GM21515 (cell line): Measurements from ENCODE around the gene KCNJ10.
"Not testable (repeated sequence)": the region's sequence is repeated elsewhere in the genome, so short reads cannot be mapped to it uniquely, and the experiment has no call there.

Source experiments
- ATAC-seq: cut with Tn5 transposase; IDR thresholded peaks from one replicate; pipeline ENCODE4 v1.9.1; 2021; ENCODE audit not compliant: unreplicated experiment

The KCNJ10 gene

DNA sequence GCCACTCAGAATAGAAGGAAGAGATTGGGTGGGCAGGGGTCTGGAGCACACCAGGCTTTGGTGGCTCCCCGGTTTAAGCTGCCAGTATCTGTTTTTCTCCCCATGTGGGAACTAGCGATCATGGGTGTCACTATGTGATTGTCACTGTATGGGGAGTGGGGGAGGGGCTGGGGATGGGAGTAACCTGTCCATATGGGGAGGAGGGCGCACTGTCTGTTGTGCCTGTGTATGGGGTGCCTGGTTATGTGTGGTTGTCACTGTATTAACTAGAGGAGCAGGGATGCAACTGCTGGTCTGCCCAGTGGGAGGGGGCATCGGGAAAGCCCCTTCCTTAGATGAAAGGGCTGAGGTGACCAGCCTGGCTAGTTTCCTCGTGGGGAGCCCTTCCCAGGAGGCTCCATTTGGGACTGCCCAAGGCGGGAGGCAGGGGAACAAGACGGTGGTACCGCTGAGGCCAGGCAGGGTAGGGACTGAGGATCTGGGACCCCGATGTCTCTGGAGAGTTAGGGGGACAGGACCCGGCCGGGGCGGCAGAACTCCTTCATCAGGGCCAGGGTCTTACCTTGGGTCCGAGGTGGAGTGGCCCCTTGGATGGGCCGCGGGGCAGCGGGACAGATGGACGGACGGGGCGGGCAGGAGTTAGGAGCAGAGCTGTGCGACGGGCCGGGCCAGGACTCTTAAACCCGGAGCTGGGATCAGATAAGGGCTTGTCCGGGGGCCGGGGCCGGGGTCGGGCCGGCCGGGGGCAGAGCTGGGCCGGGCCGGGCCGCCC is at the start of gene KCNJ10:
Gene KCNJ10 (minus strand): TSS at position 701 of the 772 bp plus-strand sequence. CDS start 27,628 bp downstream, outside the sequence.
- no peak for ATAC-seq

GRCh38 chr1:160118928-160119327 is 49.0 kb upstream of the KCNJ10 start:
- no peak for ATAC-seq

GRCh38 chr1:160117709-160118183 is 47.8 kb upstream of the KCNJ10 start:
- ATAC-seq = no peak

DNA sequence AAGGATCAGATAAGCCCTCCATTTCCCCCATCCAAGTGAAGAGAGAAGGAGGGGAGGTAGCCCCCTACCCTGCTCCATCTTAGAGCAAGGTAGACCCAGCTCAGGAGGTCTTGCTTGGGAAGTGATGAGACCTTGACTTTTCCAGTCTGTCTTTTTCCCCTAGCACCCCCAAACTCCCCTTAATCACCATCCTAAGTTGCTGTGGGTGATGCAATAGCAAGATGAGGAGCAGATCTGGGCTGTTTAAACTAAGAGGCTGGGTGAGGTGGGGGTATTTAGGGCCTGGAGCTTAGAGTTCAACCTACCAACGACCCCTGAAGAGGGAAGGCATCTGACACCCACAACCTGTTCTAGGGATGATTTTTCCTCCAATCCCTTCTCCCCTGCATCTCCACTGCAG is 47.3 kb upstream of the KCNJ10 start:
- no peak for ATAC-seq

- ATAC-seq = no peak
Measured at GRCh38 chr1:160116283-160117147, 46.6 kb upstream of the KCNJ10 start.

- ATAC-seq = no peak
Measured at GRCh38 chr1:160115545-160116282, 45.8 kb upstream of the KCNJ10 start, which contains the start of gene ATP1A2. Gene ATP1A2 (plus strand): TSS chr1:160115759. CDS start chr1:160115862, 103 bp downstream.

DNA sequence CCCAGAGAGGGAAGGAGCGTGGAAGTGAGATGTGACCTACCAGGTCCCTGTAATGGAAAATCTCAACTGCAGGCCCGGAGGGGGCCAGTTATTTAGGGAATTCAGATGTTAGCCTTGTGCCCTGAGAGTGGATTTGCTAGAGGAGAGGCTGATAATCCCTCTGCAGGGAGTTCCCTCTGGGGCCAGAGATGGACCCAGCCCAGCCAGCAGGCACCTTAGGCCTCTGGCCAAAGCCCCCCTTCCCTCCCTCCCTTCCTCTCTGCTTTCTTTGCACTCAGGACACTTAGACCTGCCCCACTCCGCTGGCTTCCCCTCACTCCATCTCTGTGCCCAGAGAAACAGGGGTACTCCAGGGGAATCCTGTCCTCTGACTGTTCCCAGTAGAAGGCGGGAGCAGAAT is 44.1 kb upstream of the KCNJ10 start:
- no peak for ATAC-seq

DNA sequence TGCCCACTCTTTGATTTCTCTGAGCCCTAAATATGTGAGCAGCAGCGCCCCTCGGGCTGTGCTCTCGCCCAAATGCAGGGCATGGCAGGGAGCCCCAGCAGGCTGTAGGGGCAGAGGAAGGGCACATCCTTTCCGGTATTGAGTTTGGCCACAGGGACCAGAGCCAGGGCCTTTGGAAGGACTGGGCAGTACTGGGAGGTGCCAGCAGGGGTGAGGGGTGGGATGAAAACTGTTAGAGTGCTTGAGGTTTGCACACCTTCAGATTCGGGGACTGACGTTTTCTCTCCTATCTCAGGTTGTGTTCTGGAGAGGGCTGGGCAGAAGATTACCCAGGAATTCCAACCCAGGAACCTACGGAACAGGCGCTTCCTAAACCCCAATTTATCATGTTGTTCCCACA is 43.4 kb upstream of the KCNJ10 start:
- no peak for ATAC-seq

GRCh38 chr1:160112357-160112756 is 42.4 kb upstream of the KCNJ10 start:
- ATAC-seq = no peak

- ATAC-seq = not testable (repeated sequence)
Measured at GRCh38 chr1:160111462-160111861, 41.5 kb upstream of the KCNJ10 start.

DNA sequence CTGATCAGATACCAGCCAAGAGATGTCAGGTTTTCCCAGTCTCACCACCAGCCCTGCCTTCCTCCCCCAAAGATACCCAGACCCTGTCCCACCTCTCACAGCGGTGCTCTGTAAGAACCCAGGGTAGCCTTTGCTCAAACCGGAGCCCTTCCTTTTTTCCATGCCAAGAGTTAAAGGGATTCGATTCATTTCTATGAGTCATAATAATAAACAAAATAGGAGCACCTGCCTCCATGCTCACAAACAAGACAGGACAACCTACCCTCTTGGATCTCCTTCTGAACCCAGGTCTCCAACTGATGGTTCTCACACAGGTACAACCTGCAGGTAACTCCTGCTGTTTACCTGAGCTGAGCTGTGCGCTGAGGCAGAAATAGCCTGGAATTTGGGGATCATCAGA is 39.7 kb upstream of the KCNJ10 start:
- no peak for ATAC-seq

DNA sequence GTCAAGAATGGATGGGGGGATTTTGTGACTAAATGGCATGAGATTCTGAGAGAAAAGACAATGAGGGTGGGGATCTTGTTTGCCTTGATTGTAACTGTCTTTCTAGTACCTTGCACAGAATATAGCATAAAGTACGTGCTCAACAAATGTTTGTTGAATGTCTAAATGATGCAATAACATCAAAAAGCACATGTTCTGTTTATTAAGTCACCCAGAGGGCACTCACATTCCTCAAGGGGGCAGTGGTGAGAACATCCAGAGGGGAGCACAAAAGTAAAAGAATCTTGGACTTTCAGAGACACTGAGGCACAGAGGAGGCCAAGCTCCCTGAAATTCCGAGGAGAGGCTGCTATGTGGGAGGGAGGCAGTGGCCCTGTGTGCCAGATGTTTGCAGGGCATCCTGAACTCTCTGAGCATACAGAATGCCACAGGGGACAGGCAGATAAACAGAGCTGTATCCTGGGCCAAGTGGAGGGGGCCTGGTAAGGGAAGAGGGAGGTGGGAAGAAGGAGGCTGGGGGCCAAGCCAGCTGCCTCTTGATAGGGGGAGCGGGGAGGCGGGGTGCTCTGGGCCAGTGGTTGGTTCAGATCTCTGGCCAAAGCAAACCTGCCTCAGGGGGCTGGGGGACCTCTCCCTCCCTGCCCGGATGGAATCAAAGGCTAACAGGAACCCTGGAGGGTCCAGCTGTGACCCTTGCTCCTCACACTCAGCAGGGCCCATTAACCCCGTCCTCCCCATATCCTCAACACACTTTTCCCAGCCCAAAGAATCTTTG is 39.1 kb upstream of the KCNJ10 start:
- no peak for ATAC-seq

GRCh38 chr1:160107512-160107911 is 37.6 kb upstream of the KCNJ10 start:
- ATAC-seq = no peak

- no peak for ATAC-seq
Measured at GRCh38 chr1:160105155-160105554, 35.2 kb upstream of the KCNJ10 start.

GRCh38 chr1:160104486-160104885 is 34.5 kb upstream of the KCNJ10 start:
- no peak for ATAC-seq

GRCh38 chr1:160103658-160104408 is 33.9 kb upstream of the KCNJ10 start:
- no peak for ATAC-seq

DNA sequence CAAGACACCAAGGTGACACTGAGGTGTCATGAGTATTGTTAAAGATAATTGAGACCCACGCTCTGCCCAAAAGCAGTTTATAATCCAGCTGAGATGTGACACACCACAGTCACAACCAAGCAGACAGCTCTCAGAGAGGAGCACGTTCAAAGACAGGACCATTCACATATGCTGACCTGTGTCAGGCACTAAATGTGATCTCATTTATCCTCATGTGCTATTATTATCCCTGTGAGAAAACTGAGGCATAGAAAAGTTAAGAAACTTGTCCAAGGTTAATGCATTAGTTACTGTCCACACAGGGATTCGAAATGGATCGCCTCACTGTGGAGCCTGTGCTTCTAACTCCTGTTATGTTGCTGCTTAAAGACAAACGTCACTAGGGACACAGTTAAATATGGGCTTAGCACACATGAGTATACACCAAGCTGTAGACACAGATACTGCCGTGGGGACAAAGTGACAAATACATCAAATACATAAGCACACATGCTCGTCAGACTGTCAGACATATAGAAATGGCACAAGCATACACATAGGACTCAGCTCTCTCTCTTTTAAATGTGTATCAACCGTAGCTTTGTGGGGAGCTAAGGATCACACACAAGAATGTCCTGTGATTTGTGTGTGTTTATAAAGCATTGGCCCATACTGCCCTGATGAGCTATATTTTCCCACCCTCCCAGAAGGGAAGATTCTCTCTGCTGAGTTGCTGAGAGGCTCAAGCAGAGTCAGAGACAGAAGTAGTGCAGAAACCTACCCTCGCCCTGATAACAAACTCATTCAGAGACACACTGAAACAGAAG is 32.0 kb upstream of the KCNJ10 start:
- ATAC-seq = no peak

DNA sequence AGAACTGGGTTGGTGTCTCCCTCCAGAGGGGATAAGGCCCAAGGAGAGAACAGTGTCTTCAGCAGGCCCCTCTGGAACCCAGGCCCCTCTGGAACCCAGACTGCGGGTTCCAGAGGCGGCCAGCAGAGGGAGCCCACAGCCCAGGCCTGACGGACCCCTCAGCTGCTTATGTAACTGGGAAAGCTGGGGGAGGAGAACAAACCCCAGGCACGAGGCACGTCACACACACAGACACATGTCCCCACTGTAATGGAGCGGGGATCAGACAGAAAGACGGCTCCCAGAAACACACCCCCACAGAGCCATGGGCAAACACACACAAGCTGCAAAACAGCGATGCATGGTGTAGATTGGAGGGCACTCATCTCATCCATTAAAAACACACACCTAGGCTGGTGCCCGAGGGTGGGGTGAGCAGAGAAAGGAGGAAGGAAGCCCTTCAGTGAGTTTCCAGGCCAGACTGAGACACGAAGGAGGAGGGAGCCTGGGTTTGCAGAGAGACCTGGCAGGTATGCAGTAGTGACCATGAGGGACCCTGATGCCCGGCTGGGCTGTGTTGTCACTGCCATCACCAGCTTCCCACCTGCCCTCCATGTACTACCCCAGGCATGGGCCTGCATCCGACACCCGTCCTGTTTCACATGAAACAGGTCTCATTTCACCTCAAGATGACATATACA is 31.2 kb upstream of the KCNJ10 start:
- no peak for ATAC-seq
